Right lobe of liver (tissue), 6 donors: ENCODE results near the gene MRPL39. TPM values are rescaled to one million over a fixed set of nuclear protein-coding genes. Genes with fewer than 3 reads are reported as not detected.
A peak's percentile ranks its signal among the peaks of the same experiment; 100 is the strongest.

ENCODE experiments used
- ATAC-seq, 4 donors: fragments of 200-7000 bp; cut with Tn5 transposase; one replicate each; pipeline ENCODE4 v1.9.1; 2020; ENCODE audit warnings: mild to moderate bottlenecking in 4 of 4, moderate library complexity in 4 of 4
- DNase-seq, 3 donors: peaks; one replicate each; pipeline ENCODE4 v3.0.0-alpha.2; 2020
- H3K27ac ChIP-seq, 3 donors: fragments of 200-600 bp; one replicate each; pipeline ENCODE4 v1.8.0; 2022
- H3K27me3 ChIP-seq, 2 donors: fragments of 200-600 bp; one replicate each; pipeline ENCODE4 v1.8.0; 2022
- H3K36me3 ChIP-seq, 4 donors: fragments of 200-600 bp; sonication (generic) in 1 of 4; one replicate each; pipeline versions ENCODE4 v1.5.1 to v1.8.0; 2017 to 2022; ENCODE audit warnings: control low read depth in 1 of 4
- H3K4me1 ChIP-seq, 4 donors: fragments of 200-600 bp; sonication (generic) in 1 of 4; one replicate each; pipeline versions ENCODE4 v1.5.1 to v1.8.0; 2017 to 2022; ENCODE audit warnings: control low read depth in 1 of 4
- H3K4me3 ChIP-seq, 3 donors: fragments of 200-600 bp; one replicate each; pipeline ENCODE4 v1.8.0; 2022
- H3K9me3 ChIP-seq, 4 donors: fragments of 200-600 bp; sonication (generic) in 1 of 4; one replicate each; pipeline versions ENCODE4 v1.5.1 to v1.8.0; 2017 to 2022; ENCODE audit warnings: control low read depth in 1 of 4
- POLR2A ChIP-seq: fragments of 450-650 bp; IDR thresholded peaks from one replicate; pipeline ENCODE4 v1.6.1; 2017; ENCODE audit warnings: antibody characterized with exemption, mild to moderate bottlenecking
- WGBS: methylation state at CpG from one replicate; pipeline ENCODE4 v1.1.6; 2018; ENCODE audit warnings: low coverage, low lambda C conversion rate; ENCODE audit not compliant: insufficient coverage; ENCODE audit errors: missing lambda C conversion rate; 5-methylcytosine and 5-hydroxymethylcytosine counted together
- intact Hi-C, 2 donors: fragments of 100-400 bp; cut with DNase I; formaldehyde crosslinking; loops; one replicate each; pipeline versions ENCODE4 v1.11.2 to v1.14.1; 2022
- total RNA-seq, 6 experiments: library from RNA; depleted of rRNA in 2 of 6; stranded (reverse); fragments of >200 nt in 2 of 6; fragmentation: NEBNext Ultra II Directional in 3 of 6; extraction: Animal tissue kit (Norgen Biotek cat#: 25700) in 3 of 6; gene quantifications; one replicate each; pipeline versions ENCODE4 v1.1.0 to v1.2.4, GENCODE V29; 2016 to 2023
- TF ChIP-seq, protein P1 (sequence below), 4 donors: fragments of 200-600 bp in 3 of 4; fragments of 450-650 bp in 1 of 4; IDR thresholded peaks; one replicate each; pipeline versions ENCODE4 v1.5.1 to v1.8.0; 2016 to 2022; ENCODE audit warnings: antibody characterized with exemption in 4 of 4, mild to moderate bottlenecking in 2 of 4
- donor health status: DM: no; HTN: yes; CAD: no.
- donor health status: DM: no; HTN: no; CAD: no.
- donor health status: DM: no; HTN: no; CAD: no.
- donor health status: DM: no; HTN: yes; CAD: no.
- donor health status: DM: no; HTN: yes; CAD: no.

MRPL39 gene
- total RNA-seq, 6 experiments from 2014 or later: 18.4 to 23.8 (median 19.5) TPM

DNA sequence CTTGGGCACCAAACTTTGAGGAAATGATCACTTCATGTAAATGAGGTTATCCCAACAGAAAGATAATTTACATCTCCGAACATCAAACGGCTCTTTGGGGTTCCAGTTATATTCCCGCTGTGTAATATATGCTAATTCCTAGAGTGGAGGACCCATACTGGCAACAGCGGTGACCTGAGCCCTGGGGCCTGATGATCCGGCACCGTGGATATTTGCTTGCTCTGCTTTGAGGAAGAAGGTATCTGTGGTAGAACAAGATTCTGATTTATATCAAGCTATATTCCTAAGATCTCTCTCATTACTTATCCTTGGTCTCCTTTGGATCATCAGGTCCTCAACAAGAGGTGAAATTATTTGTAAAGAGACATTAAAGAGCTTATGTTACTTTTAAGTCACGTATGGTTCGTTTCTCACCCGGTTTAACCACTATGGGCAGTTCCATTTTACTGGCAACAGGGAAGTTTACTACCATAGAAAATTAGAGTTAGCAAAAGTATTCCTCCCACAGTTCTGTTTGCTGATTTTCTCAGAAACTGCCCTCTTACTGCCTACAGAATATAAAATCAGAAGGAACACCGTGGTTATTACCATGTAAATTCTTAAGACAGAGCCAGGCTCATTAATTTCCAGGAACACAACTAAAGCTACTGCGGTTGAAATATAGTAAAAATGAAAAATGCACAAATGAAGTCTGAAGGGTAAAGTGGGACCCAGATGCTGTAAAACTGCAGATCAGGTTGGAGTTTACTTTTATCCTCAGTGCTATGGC lies 56.7 kb downstream of the MRPL39 start:
- Histone ChIP-seq H3K36me3 (no peaks in the 10 kb centered on the region), H3K27me3 (no peaks in the 10 kb centered on the region), H3K4me3 (no peak overlapping the region), H3K27ac (no peak overlapping the region), H3K4me1 (no peaks in the 10 kb centered on the region), H3K9me3 (no peaks in the 10 kb centered on the region)
- ATAC-seq (no peak), DNase-seq (no peak)
- intact Hi-C loops: no loop called here
- WGBS: 89% methylated on average over 11 of the region's 11 CpGs
- TF ChIP-seq POLR2A: no peak
- TF ChIP-seq, protein P1, sequence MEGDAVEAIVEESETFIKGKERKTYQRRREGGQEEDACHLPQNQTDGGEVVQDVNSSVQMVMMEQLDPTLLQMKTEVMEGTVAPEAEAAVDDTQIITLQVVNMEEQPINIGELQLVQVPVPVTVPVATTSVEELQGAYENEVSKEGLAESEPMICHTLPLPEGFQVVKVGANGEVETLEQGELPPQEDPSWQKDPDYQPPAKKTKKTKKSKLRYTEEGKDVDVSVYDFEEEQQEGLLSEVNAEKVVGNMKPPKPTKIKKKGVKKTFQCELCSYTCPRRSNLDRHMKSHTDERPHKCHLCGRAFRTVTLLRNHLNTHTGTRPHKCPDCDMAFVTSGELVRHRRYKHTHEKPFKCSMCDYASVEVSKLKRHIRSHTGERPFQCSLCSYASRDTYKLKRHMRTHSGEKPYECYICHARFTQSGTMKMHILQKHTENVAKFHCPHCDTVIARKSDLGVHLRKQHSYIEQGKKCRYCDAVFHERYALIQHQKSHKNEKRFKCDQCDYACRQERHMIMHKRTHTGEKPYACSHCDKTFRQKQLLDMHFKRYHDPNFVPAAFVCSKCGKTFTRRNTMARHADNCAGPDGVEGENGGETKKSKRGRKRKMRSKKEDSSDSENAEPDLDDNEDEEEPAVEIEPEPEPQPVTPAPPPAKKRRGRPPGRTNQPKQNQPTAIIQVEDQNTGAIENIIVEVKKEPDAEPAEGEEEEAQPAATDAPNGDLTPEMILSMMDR (IDR thresholded peaks at IDR 0.05): no peak

GRCh38 chr21:25541042-25541441 lies 66.2 kb downstream of the MRPL39 start:
- Histone ChIP-seq H3K9me3 (no peaks in the 10 kb centered on the region), H3K36me3 (no peaks in the 10 kb centered on the region), H3K4me3 (no peak overlapping the region), H3K4me1 (no peaks in the 10 kb centered on the region), H3K27ac (no peak overlapping the region), H3K27me3 (no peaks in the 10 kb centered on the region)
- ATAC-seq (no peak), DNase-seq (no peak)
- 86% methylated on average over 1 of the region's 2 CpGs for WGBS
- intact Hi-C loops: no loop called here
- TF ChIP-seq POLR2A: no peak
- TF ChIP-seq, protein P1 (IDR thresholded peaks at IDR 0.05): no peak

- intact Hi-C loops: no loop called here
Observed at GRCh38 chr21:25539606-25540005, 67.7 kb downstream of the MRPL39 start.

GRCh38 chr21:25537174-25537573 lies 70.1 kb downstream of the MRPL39 start:
- no peaks in the 10 kb centered on the region for H3K9me3 ChIP-seq
- H3K4me3 ChIP-seq: no peak overlapping the region
- H3K36me3 ChIP-seq: no peaks in the 10 kb centered on the region
- DNase-seq (no peak), ATAC-seq (no peak)
- no peak overlapping the region for H3K27ac ChIP-seq
- intact Hi-C loops: no loop called here
- no peaks in the 10 kb centered on the region for H3K4me1 ChIP-seq
- H3K27me3 ChIP-seq: no peaks in the 10 kb centered on the region
- no peak for TF ChIP-seq POLR2A
- TF ChIP-seq, protein P1 (IDR thresholded peaks at IDR 0.05): no peak

More at GRCh38 chr21:25539606-25540005, 67.7 kb downstream of the MRPL39 start:
- H3K36me3 ChIP-seq: no peaks in the 10 kb centered on the region
- no peaks in the 10 kb centered on the region for H3K9me3 ChIP-seq
- DNase-seq: no peak
- no peaks in the 10 kb centered on the region for H3K27me3 ChIP-seq
- peak in 1 of 4 donors; percentile 13 for ATAC-seq
- no peaks in the 10 kb centered on the region for H3K4me1 ChIP-seq
- H3K4me3 ChIP-seq: no peak overlapping the region
- H3K27ac ChIP-seq: no peak overlapping the region
- TF ChIP-seq, protein P1 (IDR thresholded peaks at IDR 0.05): no peak
- TF ChIP-seq POLR2A: no peak
- WGBS: 60% methylated on average over 2 of the region's 3 CpGs
